Astrocyte of the cerebellum (primary cell): Measurements from ENCODE around the gene VPS25.
"Not testable (repeated sequence)": the region's sequence is repeated elsewhere in the genome, so short reads cannot be mapped to it uniquely, and the experiment has no call there.

Source experiments
- DNase-seq: peaks from one replicate; pipeline ENCODE4 v3.0.0-alpha.2; 2011; ENCODE audit warnings: low read depth
- H3K4me3 ChIP-seq: 2 replicates; pipeline ENCODE4 v1.5.1; 2011; ENCODE audit warnings: mild to moderate bottlenecking, low read depth, low read length, moderate library complexity
- CTCF ChIP-seq: IDR thresholded peaks from 2 replicates; pipeline ENCODE4 v1.5.1; 2012; ENCODE audit warnings: low read length, low read depth, moderate library complexity, mild to moderate bottlenecking; ENCODE audit errors: missing control alignments
- in situ Hi-C: cut with HindIII; loops from 2 replicates; pipeline ENCODE4 v1.10.0; 2017; ENCODE audit warnings: low sequenced_read_pairs

The VPS25 gene

GRCh38 chr17:42754782-42755181, 18.5 kb upstream of the VPS25 start:
- no peak overlapping the region for H3K4me3 ChIP-seq
- in situ Hi-C loops = no loop called here
- no peak for DNase-seq
- no peak for TF ChIP-seq CTCF

GRCh38 chr17:42759982-42760651, 13.1 kb upstream of the VPS25 start:
- no peak for DNase-seq
- H3K4me3 ChIP-seq = no peak overlapping the region
- in situ Hi-C loops = no loop called here
- no peak for TF ChIP-seq CTCF

- no peak for DNase-seq
- peak within 1 kb of the TSS; percentile 26 for H3K4me3 ChIP-seq
- TF ChIP-seq CTCF = no peak
- in situ Hi-C loops = no loop called here
Measured at GRCh38 chr17:42760652-42761581, 12.3 kb upstream of the VPS25 start, which contains the start of gene RAMP2. RAMP2 (plus strand) TSS chr17:42761227; CDS start chr17:42761262, 35 bp downstream.

GRCh38 chr17:42761638-42762037, 11.6 kb upstream of the VPS25 start:
- no peak overlapping the region for H3K4me3 ChIP-seq
- no peak for DNase-seq
- TF ChIP-seq CTCF = no peak
- in situ Hi-C loops = no loop called here

- TF ChIP-seq CTCF = no peak
- H3K4me3 ChIP-seq = no peak overlapping the region
- no peak for DNase-seq
- in situ Hi-C loops = no loop called here
Measured at GRCh38 chr17:42766124-42766523, 7.1 kb upstream of the VPS25 start.

GRCh38 chr17:42767512-42767911, 5.7 kb upstream of the VPS25 start:
- in situ Hi-C loops = no loop called here
- DNase-seq = no peak
- H3K4me3 ChIP-seq = no peak overlapping the region
- TF ChIP-seq CTCF = no peak

- in situ Hi-C loops, H3K4me3 ChIP-seq, DNase-seq: not testable (repeated sequence)
Measured at GRCh38 chr17:42768006-42768405, 5.2 kb upstream of the VPS25 start.

- DNase-seq, H3K4me3 ChIP-seq, in situ Hi-C loops: not testable (repeated sequence)
Measured at GRCh38 chr17:42769964-42770363, 3.3 kb upstream of the VPS25 start.
